Stimulated activated CD4-positive, alpha-beta T cell treated with anti-CD3 and anti-CD28 coated beads, Interleukin-12 subunit alpha, Interleukin-12 subunit beta, amount 100 ng/mL, for 24 hours (primary cell): ENCODE results near the gene DDB1.
A peak's percentile ranks its signal among the peaks of the same experiment; 100 is the strongest.

Experiments used
- DNase-seq, 2 experiments: peaks; one replicate each; pipeline ENCODE4 v3.0.0-alpha.2; 2020; ENCODE audit warnings: low read depth in 2 of 2

The DDB1 gene

DNA sequence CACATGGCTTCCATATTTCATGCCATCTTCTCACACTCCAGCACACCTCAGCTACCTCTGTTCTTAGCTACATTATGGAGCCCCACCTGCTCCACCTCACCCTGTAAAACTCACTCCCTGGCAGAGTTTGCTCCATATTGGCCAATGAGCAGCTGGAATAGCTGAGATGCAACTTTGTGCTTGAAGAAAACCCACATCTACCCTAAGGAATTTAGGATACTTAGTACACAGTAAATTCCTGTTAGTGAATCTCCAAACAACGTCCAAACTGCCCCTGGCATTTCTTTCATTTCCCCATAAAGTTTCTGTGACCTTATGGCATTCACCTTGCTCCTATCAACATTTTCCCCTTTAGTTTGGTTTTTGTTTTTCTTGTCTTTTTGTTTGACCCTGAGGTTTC, 35.6 kb downstream of the DDB1 start:
- no peak for DNase-seq

DNA sequence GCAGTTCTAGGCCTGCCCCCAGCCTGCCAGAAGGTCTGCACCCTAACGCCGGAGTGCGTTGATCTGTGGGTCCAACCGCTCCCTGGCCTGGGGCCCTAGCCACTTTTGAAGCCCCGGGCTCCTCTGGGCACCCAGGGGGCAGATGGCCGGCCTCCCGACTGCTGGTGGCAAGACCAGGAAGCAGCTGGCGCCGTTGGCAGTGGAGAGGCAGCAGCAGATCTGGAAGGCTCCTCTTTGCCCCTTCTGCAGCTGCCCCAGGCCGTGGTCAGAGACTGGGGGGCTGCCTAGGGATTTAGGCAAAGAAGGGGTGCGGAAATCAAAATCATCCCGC, 37.3 kb downstream of the DDB1 start:
- DNase-seq, result no peak

DNA sequence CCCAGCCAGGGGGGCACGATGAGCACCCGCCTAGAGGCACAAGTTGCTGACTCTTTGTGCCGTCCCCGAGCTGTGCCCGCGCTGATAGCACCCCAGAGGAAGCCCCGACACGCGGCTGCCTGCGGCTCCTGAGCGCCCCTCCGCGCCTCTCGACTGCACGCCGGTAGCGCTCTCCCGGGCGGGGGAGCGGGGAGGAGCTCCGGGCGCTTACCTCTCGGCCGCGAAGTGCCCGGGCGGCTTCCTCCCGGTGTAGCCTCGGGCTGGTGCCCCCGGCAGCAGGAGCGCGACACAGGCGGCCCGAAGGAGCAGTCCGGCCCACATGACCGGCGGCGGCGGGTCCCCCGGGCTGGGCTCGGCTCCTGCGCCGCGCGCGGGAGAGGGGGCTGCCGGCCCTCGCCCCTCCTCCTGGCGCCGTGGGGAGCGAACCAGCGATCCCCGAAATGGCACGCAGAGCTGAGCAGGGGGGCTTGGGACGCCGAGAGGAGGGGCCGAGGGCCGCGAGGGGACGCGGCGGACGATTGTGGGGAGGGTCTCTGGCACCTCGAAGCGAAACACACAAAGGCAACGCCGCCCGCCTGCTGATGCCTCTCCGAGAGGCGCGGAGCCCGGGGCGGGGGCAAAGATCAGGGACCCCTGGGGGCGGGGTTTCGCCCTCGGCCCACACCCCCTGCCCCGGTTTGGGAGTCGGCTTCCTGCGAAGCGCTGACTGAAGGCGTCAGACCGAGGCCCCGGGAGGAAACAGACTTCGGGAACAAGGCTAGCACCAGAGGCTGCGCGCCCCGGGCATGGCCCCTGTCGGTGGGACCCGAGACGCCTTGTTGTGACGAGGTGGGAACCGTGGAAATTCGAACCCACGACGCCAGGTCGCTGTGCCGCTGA, 37.9 kb downstream of the DDB1 start, which contains the start of gene VWCE:
Gene VWCE (minus strand): TSS at position 600 of the 879 bp plus-strand sequence. CDS start 279 bp downstream, at position 321.
- DNase-seq, result peak; percentile 62 to 69

DNA sequence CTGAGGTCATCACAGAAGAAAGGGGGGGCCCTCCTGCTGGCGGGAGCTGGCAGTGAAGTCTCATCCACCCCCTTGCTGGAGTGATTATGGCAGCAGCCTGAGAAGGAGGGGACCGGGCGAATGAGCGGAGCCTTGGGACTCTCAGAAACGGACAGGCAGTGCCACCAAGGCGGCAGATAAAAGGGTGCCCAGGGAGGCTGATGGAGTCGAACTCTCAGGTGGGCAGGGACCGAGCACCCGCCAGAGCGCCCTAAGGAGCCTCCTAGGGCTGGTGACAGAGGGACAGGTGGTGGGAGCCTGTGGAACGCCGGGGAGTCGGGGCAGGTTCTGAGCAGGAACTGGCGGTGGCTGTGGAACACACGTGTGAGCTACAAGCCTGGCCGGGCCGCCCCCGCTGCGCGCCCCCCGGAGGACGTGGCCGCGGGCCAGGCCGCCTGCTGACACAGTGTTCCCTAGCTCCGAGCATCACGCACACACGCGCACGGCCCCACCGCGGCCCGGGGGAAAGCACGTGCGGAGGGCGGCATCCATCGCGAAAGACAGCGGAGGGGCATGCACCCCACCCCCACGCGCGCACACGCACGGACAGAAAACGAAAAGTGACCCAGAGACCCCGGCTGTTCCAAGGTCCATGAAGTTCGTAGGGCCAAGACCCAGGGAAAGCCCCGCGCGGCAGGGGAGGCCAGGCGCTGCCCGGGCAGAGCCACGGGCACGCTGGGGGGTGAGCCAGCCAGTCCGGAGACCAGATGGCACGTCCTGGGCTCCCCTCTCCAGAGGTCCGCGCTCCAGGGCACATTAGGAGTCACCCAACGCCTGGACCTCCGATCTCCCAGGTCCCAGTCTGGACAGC, 38.8 kb downstream of the DDB1 start:
- DNase-seq, result peak; percentile 19 to 44

DNA sequence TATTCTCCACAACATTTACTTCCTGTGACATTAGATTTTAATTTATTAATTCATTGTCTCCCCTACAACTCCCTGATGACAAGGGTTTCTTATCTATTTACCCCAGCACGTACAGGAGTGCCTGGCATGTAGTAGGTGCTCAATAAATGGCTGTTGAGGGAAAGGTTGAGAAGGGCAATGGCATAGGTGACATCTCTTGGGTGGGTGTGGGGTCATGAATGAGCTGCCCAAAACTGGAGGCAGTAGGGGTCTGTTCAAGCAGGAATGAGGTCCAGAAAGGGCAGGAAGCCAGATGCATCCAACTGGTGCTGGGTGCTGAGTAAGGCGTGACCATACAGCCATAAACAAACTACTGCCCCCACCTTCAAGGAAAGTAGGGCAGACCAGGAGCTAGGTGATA, 40.5 kb downstream of the DDB1 start:
- DNase-seq, result no peak

DNA sequence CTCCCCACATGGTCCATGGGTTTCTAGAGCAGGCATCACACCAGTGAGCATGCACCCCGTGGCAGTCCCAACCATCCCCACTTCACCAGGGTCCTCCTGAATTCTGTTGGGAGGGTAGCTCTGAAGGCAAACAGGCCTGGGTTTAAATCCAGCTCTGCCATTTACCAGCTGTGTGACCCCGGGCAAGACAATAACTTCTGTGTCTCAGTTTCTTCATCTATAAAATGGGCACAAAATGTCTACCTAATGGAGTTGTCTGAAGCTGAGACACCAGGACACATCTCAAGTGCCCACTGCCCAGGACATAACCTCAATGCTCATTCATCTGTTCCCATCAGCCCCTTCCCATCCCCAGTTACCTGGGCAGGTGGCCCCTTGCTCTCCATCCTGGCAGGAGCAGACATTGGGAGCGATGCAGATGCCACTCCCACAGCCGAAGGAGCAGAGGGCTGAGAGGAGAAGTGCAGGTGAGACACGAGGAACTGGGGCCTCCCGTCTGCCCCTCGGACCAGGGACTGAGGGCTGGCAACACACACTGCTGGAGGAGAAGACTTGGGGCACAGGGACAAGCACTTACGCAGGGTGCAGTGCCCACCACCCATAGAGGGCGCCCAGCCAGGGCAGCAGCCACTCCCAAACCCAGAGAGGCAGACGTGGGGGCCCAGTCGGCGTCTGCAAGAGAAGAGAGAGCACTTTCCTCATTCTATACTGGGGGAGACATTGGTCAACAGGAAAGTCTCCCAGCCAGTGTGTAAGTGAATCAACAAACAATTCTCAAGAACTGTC, 41.8 kb downstream of the DDB1 start:
- DNase-seq, result no peak

DNA sequence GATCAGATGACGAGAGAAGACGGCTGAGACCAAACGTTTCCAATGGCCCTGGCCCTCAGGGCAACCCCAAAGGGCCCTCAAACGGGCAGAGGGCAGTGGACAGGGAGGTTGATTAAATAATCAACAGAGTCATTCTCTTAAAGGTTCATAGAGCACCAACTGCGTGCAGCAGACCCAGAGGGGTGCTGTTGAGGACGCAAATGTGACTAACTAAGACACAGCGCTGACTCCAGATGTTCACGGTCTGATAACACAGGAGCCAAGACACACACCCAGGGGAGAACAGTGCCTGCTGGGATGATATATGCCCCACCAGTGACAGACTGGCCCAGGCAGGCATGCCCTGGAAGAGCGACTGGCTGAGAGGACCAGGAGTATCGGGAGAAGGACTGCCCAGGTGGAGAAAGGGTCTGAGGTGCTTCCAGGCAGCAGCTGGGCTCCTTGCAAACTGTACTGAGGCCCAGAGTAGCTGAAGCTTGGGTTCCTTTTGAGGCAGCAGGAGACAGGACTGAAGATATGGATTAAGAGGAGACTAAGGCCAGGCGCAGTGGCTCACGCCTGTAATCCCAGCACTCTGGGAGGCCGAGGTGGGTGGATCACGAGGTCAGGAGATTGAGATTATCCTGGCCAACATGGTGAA, 45.4 kb downstream of the DDB1 start:
- no peak for DNase-seq

DNA sequence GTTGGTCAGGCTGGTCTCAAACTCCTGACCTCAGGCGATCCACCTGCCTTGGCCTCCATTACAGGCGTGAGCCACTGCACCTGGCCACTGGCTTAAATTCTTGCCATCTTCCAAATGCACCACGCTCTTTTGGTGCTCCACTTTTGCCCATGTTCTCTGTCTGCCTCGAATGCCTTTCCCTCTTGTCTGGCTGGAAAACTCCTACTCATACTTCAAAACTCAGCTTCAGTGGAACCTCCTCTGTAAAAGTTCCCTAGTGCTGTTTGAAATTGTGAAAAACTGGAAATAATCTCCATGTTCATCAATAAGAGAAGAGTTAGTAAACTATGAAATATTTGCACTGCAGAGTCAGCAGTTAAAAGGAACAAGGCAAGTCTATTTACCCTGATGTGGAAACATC, 49.3 kb downstream of the DDB1 start:
- DNase-seq, result no peak

DNA sequence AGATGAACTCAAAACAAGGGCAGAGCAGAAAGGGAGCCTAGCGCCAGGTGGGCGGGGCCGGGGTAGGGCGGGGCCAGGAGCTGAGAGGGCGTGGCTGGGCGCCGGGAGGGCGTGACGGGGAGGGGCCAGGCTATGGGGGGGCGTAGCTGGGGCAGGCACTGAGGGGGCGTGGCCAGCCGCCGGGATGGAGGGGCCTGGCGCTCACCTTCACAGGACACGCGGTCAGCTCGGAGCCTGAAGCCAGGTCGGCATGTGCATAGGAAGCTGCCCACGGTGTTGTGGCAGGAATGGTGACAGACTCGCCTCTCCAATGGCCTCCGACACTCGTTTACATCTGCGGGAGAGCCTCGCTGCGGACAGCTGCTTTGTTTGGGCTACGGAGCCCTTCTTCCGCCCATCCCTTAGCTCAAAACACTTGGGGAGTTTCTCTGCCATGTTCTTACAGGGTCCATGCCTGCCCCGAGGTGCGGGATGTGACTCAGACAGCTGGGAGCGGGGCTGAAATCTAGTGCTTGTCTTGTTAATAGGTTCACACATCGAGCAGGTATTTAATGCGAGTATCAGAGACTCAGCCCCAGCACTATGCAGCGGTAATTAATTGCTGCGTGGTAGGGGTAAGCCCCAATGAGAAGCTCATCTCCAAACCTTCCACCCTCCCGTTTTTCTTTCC, 51.2 kb downstream of the DDB1 start:
- DNase-seq, result peak in 1 of 2 experiments; percentile 19

DNA sequence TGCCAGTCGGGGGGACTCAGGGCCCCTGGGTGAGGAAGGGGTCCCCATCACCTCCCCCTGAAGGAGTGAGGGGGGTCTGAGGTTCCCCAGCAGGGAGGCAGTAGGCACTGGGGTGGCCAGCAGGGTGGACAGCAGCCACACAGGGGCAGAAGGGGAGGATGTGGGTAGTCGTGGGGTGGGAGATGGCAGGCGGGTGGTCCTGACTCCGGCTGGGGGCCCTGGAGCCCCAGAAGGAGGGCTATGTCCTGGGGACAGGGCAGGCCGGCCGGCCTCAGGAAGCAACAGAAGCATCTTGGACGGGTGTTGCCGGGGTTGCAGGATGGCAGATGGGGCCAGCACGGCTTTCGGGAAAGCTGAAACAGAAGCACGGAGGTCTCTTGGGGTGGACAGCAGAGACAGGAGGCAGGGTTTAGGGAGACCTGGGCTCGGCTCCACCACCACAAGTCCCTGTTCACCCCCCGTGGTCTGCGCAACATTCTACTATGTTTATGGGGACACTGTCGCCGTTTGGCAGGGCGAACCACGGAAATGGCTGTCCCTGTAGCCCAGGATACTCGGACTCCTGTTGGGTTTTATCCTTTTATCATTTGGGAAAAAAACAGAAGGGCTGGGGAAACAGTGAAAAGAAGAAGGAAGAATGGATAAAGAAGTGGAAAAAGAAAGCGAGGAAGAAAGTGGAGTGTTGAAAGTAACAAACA, 51.9 kb downstream of the DDB1 start:
- no peak for DNase-seq

DNA sequence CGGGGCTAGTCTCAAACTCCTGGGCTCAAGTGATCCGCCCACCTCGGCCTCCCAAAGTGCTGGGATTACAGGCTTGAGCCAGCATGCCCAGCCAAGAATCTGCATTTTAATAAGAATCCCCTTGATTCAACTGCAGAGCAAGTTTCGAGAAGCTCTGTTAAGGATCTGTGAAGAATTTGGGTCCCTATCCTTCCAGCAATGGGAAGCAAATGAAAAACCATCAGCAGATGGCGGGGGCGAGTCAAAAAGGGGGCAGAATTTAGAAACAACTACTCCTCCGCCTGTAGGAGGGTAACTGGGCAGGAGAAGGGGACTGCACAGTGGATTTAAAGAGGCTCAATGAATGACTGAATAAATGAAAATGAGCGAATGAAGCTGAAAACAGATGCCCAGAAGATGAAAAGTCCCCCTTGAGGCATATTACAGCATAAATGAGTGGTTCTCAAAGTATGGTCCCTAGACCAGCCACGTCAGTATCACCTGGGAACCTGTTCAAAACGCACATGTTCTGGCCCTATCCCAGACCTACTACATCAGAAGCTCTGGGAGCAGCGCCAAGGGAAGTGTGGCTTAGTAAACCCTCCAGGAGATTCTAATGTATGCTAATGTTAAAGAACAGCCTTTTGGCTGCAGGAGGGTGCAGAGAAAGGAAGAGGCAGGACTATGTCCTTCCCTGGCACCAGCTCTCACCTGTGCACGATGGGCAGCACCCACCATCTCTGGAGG, 52.8 kb downstream of the DDB1 start:
- DNase-seq, result no peak

DNA sequence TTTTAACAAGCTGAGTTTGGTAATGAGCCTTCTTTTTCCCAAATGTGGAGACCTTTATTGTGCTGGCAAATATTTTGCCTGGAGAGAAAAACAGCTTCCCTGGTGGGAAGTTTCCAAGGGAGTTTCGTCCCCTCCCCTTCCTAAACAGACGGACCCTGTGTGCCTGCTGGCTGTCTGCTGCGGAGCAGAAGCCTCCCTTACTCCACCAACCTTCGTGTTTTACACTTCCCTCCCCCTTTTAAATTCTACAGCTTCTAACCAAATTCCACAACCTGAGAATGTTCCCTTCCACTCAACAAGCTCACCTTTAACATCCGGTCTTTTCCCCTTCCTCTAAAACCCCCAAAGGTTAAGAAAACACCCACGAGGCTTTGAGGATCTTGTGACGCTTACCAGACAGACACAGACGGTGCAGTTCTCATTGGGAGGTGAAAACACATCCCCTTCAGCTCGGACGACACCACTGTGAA, 54.9 kb downstream of the DDB1 start:
- no peak for DNase-seq

DNA sequence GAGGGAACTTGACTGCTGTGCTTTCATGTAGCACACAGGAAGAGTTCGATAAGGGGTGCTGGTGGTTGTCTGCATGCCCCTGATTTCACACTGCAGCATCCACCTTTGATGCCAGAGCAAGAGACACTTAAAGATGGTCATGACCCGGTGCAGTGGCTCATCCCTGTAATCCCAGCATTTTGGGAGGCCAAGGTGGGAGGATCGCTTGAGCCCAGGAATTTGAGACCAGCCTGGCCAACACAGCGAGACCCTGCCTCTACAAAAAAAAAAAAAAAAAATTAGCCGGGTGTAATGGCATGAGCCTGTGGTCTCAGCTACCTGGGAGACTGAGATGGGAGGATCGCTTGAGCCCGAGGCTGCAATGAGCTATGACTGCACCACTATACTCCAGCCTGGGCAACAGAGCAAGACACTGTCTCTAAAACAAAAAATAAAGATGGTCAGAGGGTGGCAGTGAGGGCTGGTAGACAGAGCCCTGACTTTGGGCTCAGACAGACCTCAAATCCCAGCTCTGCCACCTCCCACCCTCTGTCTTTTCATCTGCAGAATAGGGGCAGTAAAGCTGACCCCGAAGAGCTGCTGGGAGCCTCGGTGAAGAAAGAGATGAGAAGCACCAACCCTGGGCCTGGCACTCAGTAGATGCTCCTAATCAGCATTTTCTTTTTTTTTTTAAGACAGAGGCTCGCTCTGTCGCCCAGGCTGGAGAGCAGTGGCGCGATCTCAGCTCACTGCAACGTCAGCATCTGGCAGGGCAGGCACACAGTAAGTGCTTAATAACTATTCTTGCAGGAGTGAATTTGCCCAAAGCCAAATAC, 55.5 kb downstream of the DDB1 start:
- no peak for DNase-seq

DNA sequence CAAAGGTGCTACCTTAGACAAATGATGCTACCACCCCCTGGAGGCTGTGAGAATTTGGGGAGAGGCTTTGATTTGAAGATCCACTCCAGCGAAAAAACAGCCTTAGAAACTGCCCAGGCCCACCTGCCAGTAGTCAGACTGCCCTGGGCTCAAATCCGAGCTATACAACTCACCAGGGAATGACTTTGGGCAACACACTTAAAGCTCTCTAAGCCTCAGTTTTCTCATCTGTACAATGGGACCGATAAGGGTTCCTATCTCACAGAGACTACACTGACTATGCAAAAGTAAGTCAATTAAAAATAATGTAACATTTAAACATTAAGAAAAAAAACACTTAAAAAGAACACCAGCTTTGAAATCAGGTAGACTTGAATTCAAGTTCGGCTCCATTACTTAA, 57.7 kb downstream of the DDB1 start:
- DNase-seq, result no peak

DNA sequence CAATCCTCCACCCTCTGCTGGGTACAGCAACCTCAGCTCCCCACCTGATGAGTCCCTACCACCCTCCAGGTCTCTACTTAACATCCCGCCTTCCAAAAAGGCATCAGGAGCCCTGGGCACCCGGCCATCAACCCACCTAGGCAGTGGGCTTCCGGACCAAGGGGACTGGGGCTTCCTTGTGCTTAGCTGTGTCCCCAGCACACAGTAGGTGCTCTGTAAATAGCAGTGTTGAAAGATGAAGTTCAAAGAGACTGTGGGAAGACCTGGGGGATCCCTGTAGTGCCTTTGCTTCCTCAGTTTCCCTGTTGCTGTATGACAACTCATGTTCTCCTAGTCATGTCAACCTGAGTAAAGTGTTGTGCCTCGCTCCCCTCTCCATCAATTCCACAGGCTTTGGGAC, 58.8 kb downstream of the DDB1 start:
- no peak for DNase-seq

DNA sequence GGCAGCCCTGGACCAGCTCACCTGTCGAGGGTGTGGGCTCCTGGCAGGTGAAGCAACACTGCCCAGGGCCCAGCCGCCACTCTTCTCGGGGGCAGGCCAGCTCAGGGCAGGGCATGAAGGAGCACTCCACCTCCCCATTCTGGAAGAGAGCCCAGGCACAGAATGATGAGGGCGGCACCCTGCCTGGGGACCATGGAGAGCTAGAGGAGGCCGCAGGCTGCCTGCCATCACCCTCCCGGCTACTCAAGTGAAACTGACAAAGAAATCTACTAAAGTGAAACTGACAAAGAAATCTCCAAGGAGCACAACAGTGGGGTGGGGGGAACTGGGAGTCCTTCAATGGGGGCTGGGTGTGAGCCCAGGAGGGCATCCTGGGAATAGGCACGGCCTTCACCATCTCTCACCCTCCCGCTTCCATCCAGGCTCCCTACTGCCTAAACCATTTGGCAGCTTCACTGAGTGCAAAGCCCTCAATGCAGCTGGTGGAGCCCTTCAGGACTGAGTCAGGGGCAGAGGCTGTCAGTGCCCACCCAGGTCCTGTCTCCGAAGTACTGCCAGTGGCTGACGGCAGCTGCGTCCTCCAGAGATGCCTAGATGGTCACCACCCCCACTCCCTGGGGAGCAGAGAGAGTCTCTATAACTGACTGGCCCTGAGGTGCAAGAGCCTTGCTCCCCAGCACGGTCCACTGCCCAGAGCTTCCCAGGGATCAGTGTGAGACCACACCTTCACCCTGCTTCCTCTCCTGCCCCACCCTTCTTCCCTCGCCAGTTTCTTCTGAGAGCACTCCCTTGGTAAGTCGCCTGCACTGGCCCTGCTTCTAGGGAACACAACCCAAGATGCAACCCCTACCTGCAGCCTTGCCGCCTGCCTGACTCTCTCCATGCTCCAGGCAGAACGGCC, 59.5 kb downstream of the DDB1 start:
- no peak for DNase-seq

DNA sequence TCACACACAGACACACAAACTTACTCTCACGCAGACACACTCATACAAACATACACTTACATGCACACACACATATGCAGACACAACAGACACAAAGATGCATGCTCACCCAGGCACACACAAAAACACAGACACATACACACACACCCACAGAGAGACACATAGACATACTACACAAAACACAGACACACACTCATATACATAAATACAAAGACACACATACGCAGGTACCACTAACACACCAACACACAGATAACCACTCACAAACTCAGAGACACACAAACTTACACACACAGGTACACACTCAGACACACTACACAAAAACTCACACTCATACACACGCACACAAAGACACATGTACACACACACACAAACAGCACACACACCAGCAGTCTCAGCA, 60.2 kb downstream of the DDB1 start:
- DNase-seq, result no peak
